ENCODE measurements around the gene KRTAP5-1. TPM values are rescaled to one million over a fixed set of nuclear protein-coding genes. Genes with fewer than 3 reads are reported as not detected.

KRTAP5-1 gene
- total RNA-seq, 1 experiment from 2014 or later = not detected

DNA sequence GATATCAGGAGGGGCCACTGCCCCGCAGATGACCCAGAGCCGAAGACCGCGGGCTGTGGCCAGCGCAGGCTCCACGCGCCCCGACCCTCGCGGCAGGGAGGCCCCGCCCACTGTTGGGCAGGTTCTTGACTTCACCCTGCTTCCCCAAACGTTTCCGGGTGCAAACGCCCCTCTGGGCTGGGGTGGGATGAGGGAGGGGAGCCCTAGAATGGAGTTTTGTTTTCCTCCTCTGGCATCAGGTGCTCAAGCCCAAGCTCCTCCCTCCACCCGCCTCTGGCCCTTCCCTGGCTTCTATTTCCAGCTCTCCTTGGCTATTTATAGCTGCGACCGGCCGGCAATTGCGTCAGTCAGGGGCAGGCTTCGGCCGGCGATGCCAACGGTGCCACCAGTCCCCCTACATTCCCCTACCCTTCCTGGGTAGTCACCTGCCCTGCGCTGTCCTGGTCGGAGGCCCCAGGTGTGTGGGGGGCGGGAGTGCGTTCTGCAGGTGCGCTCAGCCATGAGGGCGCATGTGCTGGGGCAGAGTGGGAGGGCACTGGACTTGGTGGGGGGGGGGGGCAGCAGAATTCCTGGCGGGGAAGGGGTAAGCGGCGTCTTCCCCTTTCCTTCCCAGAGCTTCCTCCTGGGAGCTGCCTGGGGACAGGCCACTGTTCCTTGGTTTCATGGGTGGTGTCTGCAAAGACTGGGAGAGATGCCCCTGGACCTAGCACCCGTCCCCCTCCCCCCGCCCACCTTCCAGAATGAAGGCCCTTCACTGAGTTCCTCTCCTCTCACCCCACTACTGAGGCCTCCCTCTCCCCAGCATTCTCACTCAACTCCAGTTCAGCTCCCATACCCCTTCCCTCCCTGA is 36.6 kb downstream of the KRTAP5-1 start:
- peak overlapping the region; percentile 50 for H3K4me3 ChIP-seq (ENCODE audit: low read length)
- H3K9me2 ChIP-seq (replicated peaks; ENCODE audit: low read length) = no peaks in the 10 kb centered on the region
- H3K36me3 ChIP-seq (ENCODE audit: low read depth, low read length) = no peaks in the 10 kb centered on the region
- TF ChIP-seq EZH2phosphoT487 (IDR thresholded peaks at IDR 0.05; ENCODE audit: borderline replicate concordance, low read length) (no peak), EZH2 (IDR thresholded peaks at IDR 0.05; ENCODE audit: low read length, unreplicated experiment) (no peak)
- TF ChIP-seq, protein P1, sequence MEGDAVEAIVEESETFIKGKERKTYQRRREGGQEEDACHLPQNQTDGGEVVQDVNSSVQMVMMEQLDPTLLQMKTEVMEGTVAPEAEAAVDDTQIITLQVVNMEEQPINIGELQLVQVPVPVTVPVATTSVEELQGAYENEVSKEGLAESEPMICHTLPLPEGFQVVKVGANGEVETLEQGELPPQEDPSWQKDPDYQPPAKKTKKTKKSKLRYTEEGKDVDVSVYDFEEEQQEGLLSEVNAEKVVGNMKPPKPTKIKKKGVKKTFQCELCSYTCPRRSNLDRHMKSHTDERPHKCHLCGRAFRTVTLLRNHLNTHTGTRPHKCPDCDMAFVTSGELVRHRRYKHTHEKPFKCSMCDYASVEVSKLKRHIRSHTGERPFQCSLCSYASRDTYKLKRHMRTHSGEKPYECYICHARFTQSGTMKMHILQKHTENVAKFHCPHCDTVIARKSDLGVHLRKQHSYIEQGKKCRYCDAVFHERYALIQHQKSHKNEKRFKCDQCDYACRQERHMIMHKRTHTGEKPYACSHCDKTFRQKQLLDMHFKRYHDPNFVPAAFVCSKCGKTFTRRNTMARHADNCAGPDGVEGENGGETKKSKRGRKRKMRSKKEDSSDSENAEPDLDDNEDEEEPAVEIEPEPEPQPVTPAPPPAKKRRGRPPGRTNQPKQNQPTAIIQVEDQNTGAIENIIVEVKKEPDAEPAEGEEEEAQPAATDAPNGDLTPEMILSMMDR (conservative IDR thresholded peaks at IDR 0.05; ENCODE audit: low read depth, low read length) = no peak
- ATAC-seq (peak; percentile 50), DNase-seq (peak; percentile 53)
- intact Hi-C loops (cut with micrococcal nuclease) = no loop called here
- H3K79me2 ChIP-seq (ENCODE audit: low read length) = no peaks in the 10 kb centered on the region
- H3K9me3 ChIP-seq (ENCODE audit: low read length) = no peaks in the 10 kb centered on the region
- no peaks in the 10 kb centered on the region for H4K20me1 ChIP-seq (ENCODE audit: low read length)
- peak overlapping the region; percentile 45 for H2AFZ ChIP-seq (ENCODE audit: low read length)
- peaks cover 9% of the 10 kb centered on the region for H3K4me1 ChIP-seq (ENCODE audit: insufficient read depth, low read length)
- peak overlapping the region; percentile 86 for H3K4me2 ChIP-seq (ENCODE audit: low read length)
- H3K9ac ChIP-seq (ENCODE audit: low read length) = no peak overlapping the region
- ChIA-PET CTCF (interaction anchor here (0.9 to 1.1 kb wide), 2 partner anchors 25 to 26 kb away, joined by 3 to 5 read pairs; no protein-coding TSS in a partner anchor), POLR2A (ENCODE audit: unreplicated experiment) (interaction anchor here (0.5 kb wide), 1 partner anchor 237 kb away, joined by 3 read pairs; no protein-coding TSS in a partner anchor)
- H3F3A ChIP-seq (ENCODE audit: low read length, unreplicated experiment) = no peaks in the 10 kb centered on the region
- H3K27me3 ChIP-seq (ENCODE audit: low read length) = peaks cover 6% of the 10 kb centered on the region
- H3K27ac ChIP-seq (ENCODE audit: low read length) = no peak overlapping the region
- BruUV-seq (replicated peaks) = TSS peak; percentile 88

DNA sequence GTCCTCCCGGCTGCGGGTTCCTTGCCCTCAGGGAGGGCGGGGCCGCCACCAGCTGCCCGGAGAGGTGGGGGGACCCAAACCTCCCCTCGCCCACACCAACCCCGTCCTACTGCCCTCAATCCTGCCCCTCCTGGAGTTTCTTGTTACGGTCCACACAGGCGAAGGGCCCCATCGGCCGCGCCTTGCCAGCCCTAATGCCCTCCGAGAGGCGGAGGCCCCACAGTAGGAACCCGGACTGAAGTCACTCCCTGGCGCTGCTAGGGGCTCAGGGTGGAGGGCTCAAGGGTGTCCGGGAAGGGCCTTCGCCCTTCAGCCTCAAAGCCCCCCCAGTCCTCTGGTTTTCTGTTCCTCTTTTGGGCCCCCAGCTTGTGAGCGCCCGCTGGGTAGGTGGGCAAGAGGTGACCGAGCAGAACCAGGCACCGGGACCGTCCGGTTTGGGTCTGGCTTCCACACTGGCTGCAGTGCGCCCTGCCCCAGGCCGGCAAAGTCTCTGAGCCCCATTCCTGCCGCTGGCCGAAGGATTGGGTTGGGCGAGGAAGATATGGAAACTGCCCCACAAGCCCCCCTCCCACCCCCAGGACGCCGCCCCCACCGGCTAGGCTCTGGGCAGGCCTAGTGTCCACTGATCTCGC is 37.5 kb downstream of the KRTAP5-1 start:
- Histone ChIP-seq H3K4me1 (ENCODE audit: insufficient read depth, low read length) (peaks cover 9% of the 10 kb centered on the region), H3K27me3 (ENCODE audit: low read length) (peaks cover 6% of the 10 kb centered on the region), H3K36me3 (ENCODE audit: low read depth, low read length) (no peaks in the 10 kb centered on the region), H3K4me3 (ENCODE audit: low read length) (peak overlapping the region; percentile 63), H3F3A (ENCODE audit: low read length, unreplicated experiment) (no peaks in the 10 kb centered on the region), H3K9ac (ENCODE audit: low read length) (no peak overlapping the region), H3K9me2 (replicated peaks; ENCODE audit: low read length) (no peaks in the 10 kb centered on the region), H3K4me2 (ENCODE audit: low read length) (peak overlapping the region; percentile 86), H2AFZ (ENCODE audit: low read length) (peak overlapping the region; percentile 74), H4K20me1 (ENCODE audit: low read length) (no peaks in the 10 kb centered on the region), H3K79me2 (ENCODE audit: low read length) (no peaks in the 10 kb centered on the region), H3K9me3 (ENCODE audit: low read length) (no peaks in the 10 kb centered on the region), H3K27ac (ENCODE audit: low read length) (no peak overlapping the region)
- ChIA-PET POLR2A (ENCODE audit: unreplicated experiment) (interaction anchor here (0.5 kb wide), 1 partner anchor 238 kb away, joined by 3 read pairs; no protein-coding TSS in a partner anchor), CTCF (interaction anchor here (0.9 to 1.6 kb wide), 3 partner anchors 26 to 27 kb away, joined by 3 to 58 read pairs (median 5); no protein-coding TSS in a partner anchor)
- TSS peak; percentile 42 for BruUV-seq (replicated peaks)
- TF ChIP-seq EZH2phosphoT487 (IDR thresholded peaks at IDR 0.05; ENCODE audit: borderline replicate concordance, low read length) (no peak), EZH2 (IDR thresholded peaks at IDR 0.05; ENCODE audit: low read length, unreplicated experiment) (no peak)
- TF ChIP-seq, protein P1 (conservative IDR thresholded peaks at IDR 0.05; ENCODE audit: low read depth, low read length) = no peak
- ATAC-seq (peak; percentile 3; the same call in 1 of the 2 replicates), DNase-seq (no peak)
- intact Hi-C loops (cut with micrococcal nuclease) = no loop called here
